Mesodermal cell (in vitro differentiated cells): ENCODE results near the gene PALD1.
A peak's percentile ranks its signal among the peaks of the same experiment; 100 is the strongest.
"Not testable (repeated sequence)": the region's sequence is repeated elsewhere in the genome, so short reads cannot be mapped to it uniquely, and the experiment has no call there.

Source experiments
- H3K27ac ChIP-seq: 2 replicates; pipeline ENCODE4 v1.7.0; 2013; ENCODE audit warnings: mild to moderate bottlenecking, low read depth, low read length, moderate library complexity; ENCODE audit not compliant: severe bottlenecking
- H3K36me3 ChIP-seq: 2 replicates; pipeline ENCODE4 v1.7.1; 2013; ENCODE audit warnings: mild to moderate bottlenecking, low read length, moderate library complexity; ENCODE audit not compliant: control insufficient read depth, insufficient read depth
- H3K4me1 ChIP-seq: one replicate; pipeline ENCODE4 v1.7.1; 2013; ENCODE audit warnings: mild to moderate bottlenecking, low read length; ENCODE audit not compliant: insufficient read depth, control insufficient read depth, poor library complexity, severe bottlenecking
- H3K4me3 ChIP-seq: 2 replicates; pipeline ENCODE4 v1.7.0; 2013; ENCODE audit warnings: low read length, control low read depth, mild to moderate bottlenecking; ENCODE audit not compliant: insufficient read depth, poor library complexity, severe bottlenecking; ENCODE audit errors: extremely low read depth
- H3K9me3 ChIP-seq: 2 replicates; pipeline ENCODE4 v1.7.1; 2013; ENCODE audit warnings: mild to moderate bottlenecking, low read length, moderate library complexity; ENCODE audit not compliant: control insufficient read depth
- WGBS, 2 experiments: methylation state at CpG; one replicate each; pipeline ENCODE4 v1.1.5; 2013; ENCODE audit warnings: missing lambda C conversion rate in 2 of 2; ENCODE audit not compliant: insufficient coverage in 2 of 2; 5-methylcytosine and 5-hydroxymethylcytosine counted together

PALD1 gene

DNA sequence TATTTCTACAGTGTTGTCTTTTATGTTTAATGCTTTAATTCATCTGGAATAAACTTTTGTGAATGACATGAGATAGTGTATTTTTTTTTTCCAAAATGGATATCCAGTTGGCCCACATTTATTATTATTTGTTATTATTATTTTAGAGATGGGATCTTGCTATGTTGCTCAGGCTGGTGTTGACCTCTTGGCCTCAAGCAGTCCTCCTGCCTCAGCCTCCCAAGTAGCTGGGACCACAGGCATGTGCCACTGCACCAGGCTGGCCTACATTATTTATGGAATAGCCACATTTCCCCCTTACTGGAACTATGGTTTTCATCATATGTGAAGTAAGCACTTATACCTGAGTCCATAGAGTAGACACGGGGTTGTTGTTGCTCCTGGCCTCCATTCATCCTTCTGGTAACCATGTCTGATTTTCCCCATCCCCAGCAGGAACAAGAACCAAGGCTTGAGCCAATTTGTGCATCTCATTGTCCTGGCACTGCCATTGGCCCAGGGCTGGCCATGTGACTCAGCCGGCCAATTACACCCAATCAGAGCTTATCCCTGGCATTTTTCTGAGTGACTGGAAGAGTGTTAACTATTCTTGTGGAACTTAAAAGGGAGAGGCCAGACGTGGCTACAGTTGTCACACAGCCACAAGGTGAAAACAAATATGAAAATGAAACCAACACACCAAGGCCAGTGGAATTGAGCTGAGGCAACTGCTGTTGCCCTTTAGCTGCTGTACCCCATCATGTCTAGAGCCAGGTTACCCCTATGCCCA, 100.9 kb downstream of the PALD1 start:
- Histone ChIP-seq H3K4me1 (peaks cover 12% of the 10 kb centered on the region), H3K36me3 (no peaks in the 10 kb centered on the region), H3K27ac (no peak overlapping the region), H3K4me3 (no peak overlapping the region), H3K9me3 (no peaks in the 10 kb centered on the region)
- WGBS, 2 experiments: 89 to 100% methylated on average over 1 to 2 of the region's 3 CpGs

DNA sequence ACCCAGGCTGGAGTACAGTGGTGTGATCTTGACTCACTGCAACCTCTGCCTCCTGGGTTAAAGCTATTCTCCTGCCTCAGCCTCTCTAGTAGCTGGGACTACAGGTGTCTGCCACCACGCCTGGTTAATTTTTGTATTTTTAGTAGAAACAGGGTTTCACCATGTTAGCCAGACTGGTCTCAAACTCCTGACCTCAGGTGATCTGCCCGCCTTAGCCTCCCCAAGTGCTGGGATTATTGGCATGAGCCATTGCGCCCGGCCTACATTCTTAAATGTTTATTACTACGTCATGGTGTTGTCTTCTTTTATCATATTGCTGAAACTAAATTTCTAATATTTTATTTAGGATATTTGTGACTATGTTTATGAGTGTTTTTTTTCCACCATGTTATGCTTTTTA, 102.6 kb downstream of the PALD1 start:
- H3K27ac ChIP-seq: not testable (repeated sequence)

DNA sequence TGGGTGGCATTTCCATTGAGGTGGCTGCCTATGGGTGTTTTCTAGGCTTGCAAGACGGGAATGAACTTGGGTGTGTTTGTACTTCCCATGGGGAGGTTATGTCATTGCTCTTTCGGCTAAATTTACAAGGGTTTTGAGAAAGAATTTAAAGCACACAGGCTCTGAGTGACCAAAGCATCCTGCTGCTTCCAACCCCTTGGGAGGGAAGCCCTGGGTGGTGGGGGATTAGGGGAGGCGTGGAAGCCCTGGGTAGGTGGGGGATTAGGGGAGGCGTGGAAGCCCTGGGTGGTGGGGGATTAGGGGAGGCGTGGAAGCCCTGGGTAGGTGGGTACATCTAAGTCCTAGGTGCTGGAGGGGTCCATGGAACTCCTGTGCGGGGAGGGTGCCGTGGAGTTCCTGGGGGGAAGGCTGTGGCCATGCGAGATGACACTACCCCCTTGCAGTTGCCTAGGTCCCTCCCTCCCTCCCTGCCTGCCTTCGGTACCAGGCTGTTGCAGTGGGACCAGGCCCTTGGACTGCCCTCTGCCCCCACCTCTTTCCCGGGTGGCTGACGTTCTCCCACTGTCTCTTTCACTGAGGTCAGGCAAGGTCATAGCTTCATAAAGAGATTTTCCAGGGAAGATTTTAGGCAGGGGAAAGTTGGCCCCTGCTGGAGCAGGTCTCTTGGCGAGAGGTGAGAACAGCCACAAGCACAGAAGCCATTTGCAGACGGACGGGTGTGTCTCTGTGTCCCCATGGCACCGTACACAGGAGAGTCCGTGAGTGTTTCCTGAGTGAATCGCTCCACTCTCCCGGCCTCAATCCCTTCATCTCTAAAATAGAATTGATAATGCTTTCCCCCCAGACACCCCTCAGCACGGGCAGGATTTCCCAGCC, 104.5 kb downstream of the PALD1 start:
- H3K27ac ChIP-seq: no peak overlapping the region
- peaks cover 19% of the 10 kb centered on the region for H3K4me1 ChIP-seq
- WGBS, 2 experiments: 82 to 90% methylated on average over 11 to 12 of the region's 19 CpGs
- no peak overlapping the region for H3K4me3 ChIP-seq
- no peaks in the 10 kb centered on the region for H3K9me3 ChIP-seq
- H3K36me3 ChIP-seq: no peaks in the 10 kb centered on the region

More for the DNA sequence above, 102.6 kb downstream of the PALD1 start:
- not testable (repeated sequence) for H3K36me3 ChIP-seq, H3K4me3 ChIP-seq, H3K9me3 ChIP-seq
- WGBS, 2 experiments: 92 to 100% methylated on average over 1 to 2 of the region's 5 CpGs
- H3K4me1 ChIP-seq: peaks cover 19% of the 10 kb centered on the region

DNA sequence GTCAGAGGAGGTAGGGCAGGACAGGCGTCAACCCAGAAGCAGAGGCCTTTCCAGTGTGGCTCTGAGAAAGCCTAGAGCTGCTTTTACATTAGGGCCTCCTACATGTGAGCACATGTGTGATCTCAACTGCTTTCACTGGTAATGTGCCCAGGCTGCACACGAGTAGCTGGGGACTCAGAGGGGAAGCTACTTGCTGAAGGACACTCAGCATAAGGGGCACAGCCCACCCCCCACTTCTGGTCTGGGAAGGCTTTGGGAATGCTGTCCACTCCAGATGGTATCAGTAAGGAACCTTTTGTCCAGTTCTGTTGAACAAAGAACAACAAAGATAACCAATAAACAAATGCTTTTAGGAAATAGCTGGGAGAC, 105.1 kb downstream of the PALD1 start:
- H3K36me3 ChIP-seq: no peaks in the 10 kb centered on the region
- no peaks in the 10 kb centered on the region for H3K9me3 ChIP-seq
- H3K27ac ChIP-seq: no peak overlapping the region
- 86% methylated on average over 1 to 2 of the region's 2 CpGs for WGBS, 2 experiments
- H3K4me3 ChIP-seq: no peak overlapping the region
- peaks cover 19% of the 10 kb centered on the region for H3K4me1 ChIP-seq

DNA sequence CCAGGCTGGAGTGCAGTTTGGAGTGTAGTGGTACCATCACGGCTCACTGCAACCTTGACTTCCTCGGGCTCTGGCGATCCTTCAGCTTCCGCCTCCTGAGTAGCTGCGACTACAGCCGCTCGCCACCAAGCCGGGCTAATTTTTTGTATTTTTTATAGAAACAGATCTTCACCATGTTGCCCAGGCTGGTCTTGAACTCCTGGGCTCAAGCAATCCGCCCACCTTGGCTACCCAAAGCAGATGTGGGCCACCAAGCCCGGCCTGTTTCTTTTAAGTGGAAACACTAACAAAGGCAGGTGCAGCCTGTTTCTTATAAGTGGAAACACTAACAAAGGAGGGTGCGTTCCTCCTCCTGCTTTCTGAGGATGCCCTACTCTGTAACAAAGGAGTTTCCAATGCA, 105.8 kb downstream of the PALD1 start:
- Histone ChIP-seq H3K9me3 (no peaks in the 10 kb centered on the region), H3K4me3 (no peak overlapping the region), H3K4me1 (peaks cover 19% of the 10 kb centered on the region), H3K27ac (no peak overlapping the region), H3K36me3 (no peaks in the 10 kb centered on the region)
- 86 to 88% methylated on average over 10 to 11 of the region's 11 CpGs for WGBS, 2 experiments

DNA sequence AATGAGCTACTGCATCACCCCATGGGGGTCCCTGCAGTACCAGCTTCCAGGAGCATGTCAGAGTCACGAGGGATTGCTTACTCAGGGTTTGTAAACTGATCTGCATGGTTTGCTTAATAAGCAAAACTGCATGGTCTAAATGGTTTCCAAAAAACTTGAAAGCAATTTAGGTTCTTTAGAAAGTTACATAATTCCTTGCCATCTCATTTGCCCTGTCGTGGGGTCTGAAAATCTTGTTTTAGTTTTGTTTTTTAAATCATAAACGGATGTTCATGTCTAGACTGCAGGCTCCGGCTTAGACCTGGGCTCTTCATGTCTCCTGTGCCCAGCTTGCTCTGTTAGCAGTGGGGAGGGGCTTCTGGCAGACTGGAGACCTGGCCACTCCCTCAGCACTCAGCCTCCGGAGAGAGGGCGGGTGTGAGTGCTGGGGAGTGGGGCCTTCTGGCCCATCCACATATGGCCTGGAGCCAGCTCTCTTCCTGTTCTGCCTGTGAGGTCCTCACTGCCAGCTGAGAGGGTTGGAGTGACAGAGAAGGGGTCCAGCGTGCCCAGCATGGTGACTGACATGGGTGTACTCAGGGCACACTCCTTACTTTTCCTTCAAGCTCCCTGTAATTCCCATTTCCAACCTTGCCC, 106.5 kb downstream of the PALD1 start:
- Histone ChIP-seq H3K9me3 (no peaks in the 10 kb centered on the region), H3K36me3 (no peaks in the 10 kb centered on the region), H3K4me3 (no peak overlapping the region), H3K4me1 (peaks cover 19% of the 10 kb centered on the region), H3K27ac (peak overlapping the region; percentile 36)
- 25 to 45% methylated on average over 4 to 6 of the region's 7 CpGs for WGBS, 2 experiments

DNA sequence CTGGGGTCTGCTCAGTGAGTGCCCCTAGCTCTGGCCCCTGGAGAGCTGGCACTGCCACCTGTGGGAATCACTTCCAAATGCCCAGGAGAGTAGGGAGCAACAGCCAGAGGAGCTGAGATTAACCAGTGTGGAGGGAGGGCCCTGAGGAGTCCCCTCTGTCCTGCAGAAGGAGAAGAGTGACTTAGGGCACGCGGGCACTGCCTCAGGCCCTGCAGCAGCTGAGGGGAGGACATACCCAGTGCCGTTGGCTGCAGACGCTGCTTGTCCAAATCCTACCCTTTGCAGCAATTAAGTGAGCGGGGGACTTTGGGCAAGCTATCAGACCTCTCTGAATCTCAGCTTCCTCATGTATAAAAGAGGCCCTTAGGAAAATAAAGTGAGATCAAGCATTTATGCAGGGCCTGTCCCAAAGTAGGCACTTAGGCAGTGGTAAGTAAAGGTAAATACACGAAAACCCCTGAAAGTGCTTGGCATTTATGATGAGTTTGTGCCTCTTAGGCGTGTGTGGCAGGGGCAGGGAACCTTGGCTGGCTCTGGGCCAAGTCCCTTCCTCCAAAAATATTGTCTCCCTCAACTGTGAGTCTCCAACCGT, 107.1 kb downstream of the PALD1 start:
- H3K27ac ChIP-seq: no peak overlapping the region
- 90 to 92% methylated on average over 5 to 6 of the region's 8 CpGs for WGBS, 2 experiments

DNA sequence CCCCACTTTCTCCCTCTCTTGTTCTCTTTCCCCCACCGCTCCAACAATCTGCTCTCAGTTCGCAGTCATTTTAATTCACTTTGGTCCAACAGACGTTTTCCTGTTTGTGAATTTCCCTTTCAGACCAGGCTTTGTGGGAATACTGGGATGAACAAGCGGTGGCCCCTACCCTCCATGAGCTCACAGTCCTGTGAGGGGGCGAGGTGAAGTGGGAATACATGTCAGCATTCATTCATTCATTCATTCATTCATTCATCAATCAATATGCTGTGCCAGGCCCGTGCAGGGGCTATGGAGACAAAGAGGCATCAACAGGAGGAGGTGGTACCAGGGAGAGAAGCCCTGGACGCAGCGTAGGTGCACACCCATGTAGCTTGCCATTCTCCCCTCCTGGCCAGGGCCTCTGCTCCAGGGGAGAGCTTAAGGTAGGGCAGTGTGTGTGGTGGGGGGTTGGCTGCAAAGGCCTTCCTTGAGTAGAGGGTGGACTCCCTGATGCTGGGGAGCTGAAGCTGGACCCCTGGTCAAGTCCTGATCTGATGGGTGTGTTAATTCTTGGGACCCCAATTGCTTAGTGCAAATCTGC, 107.9 kb downstream of the PALD1 start:
- Histone ChIP-seq H3K27ac (no peak overlapping the region), H3K9me3 (no peaks in the 10 kb centered on the region), H3K4me1 (peaks cover 19% of the 10 kb centered on the region), H3K4me3 (no peak overlapping the region), H3K36me3 (no peaks in the 10 kb centered on the region)
- 97 to 100% methylated on average over 2 to 6 of the region's 8 CpGs for WGBS, 2 experiments

More for the DNA sequence above, 107.1 kb downstream of the PALD1 start:
- Histone ChIP-seq H3K36me3 (no peaks in the 10 kb centered on the region), H3K4me3 (no peak overlapping the region), H3K9me3 (no peaks in the 10 kb centered on the region), H3K4me1 (peaks cover 19% of the 10 kb centered on the region)

DNA sequence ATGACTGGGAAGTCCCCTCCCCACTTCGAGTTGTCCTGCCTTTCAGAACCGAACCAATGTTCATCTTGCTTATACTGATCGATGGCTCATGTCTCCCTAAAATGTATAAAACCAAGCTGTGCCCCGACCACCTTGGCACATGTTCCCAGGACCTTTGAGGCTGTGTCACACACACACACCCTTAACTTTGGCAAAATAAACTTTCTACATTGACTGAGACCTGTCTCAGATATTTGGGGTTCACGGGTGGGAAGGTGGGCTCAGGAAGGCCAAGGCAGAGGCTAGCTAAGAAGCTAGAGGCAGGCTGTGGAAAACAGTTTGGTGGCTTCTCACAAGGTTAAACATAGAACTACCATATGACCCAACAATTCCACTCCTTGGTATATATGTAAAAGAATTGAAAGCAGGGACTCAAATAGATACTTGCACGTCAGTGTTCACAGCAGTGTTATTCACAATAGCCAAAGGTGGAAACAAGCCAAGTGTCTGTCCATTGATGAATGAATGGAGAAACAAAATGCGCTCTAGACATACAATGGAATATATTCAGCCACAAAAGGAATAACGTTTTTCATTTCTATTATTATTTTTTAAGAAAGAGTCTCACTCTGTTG, 108.6 kb downstream of the PALD1 start:
- Histone ChIP-seq H3K27ac (no peak overlapping the region), H3K4me3 (no peak overlapping the region), H3K9me3 (no peaks in the 10 kb centered on the region), H3K36me3 (no peaks in the 10 kb centered on the region), H3K4me1 (peaks cover 19% of the 10 kb centered on the region)
- 93 to 95% methylated on average over 4 to 5 of the region's 8 CpGs for WGBS, 2 experiments

DNA sequence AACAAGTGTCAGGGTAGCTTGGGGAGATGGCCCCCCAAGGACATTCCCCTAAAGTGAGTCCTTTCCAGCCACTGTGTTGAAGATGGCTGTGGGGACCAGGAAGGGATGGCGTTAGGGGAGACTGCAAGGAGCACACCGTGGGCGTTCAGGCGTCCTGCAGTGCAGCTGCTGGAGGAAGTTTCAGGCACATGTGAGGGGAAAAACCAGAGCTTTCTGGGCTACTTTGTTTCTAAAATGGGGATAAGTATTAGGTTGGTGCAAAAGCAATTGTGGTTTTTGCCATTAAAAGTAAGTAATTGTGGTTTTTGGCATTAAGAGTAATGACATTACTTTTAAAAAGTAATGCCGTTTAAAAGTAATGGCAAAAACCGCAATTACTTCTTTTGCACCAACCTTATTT, 109.7 kb downstream of the PALD1 start:
- Histone ChIP-seq H3K9me3 (no peaks in the 10 kb centered on the region), H3K4me3 (no peak overlapping the region), H3K36me3 (no peaks in the 10 kb centered on the region), H3K27ac (no peak overlapping the region), H3K4me1 (peaks cover 17% of the 10 kb centered on the region)
- WGBS, 2 experiments: 53 to 71% methylated on average over 5 to 6 of the region's 6 CpGs
